K562 (cell line): ENCODE data around the gene CD300LG. TPM values are rescaled to one million over a fixed set of nuclear protein-coding genes. Genes with fewer than 3 reads are reported as not detected.

Experiments
- ATAC-seq: fragments of 200-7000 bp; cut with Tn5 transposase; 3 replicates; pipeline ENCODE4 v1.9.1; 2020; ENCODE audit warnings: moderate library complexity
- BruUV-seq: library from RNA; stranded (reverse); fragments of 400-500 nt; replicated peaks from 2 replicates; lab custom pipeline; 2021; lab: Mats Ljungman, UMichigan
- CTCF ChIA-PET: fragments of 300-600 bp; formaldehyde crosslinking; extraction: SDS; loops from one replicate; lab custom pipeline; 2021; ENCODE audit warnings: low intra/inter-chr PET ratio; lab: Yijun Ruan, JAX
- POLR2A ChIA-PET: fragments of 300-600, 350-650 bp; sonication (Branson Sonifier 250); formaldehyde crosslinking; extraction: SDS; loops from one replicate; lab custom pipeline; 2021; ENCODE audit warnings: antibody characterized with exemption, inconsistent platforms; lab: Yijun Ruan, JAX
- DNase-seq, 4 experiments: peaks; one replicate each; pipeline versions ENCODE4 v3.0.0 to v3.0.0-alpha.2; 2011 to 2018; ENCODE audit warnings: low spot score in 3 of 4, mixed read lengths in 3 of 4; ENCODE audit errors: extremely low read depth in 1 of 4
- FAIRE-seq: peaks from 2 replicates; lab custom pipeline; 2011; peaks lifted over from hg19 to GRCh38; lab: Jason Lieb, UNC
- H2AFZ ChIP-seq: 2 replicates; pipeline ENCODE4 v1.6.0; 2011; ENCODE audit warnings: low read depth, low read length, control low read depth, inconsistent platforms
- H3K27ac ChIP-seq: fragments of 200-600 bp; 3 replicates; pipeline ENCODE4 v1.8.0; 2011; ENCODE audit warnings: low read depth, mild to moderate bottlenecking, control low read depth, inconsistent platforms, low read length, moderate library complexity, mixed read lengths; ENCODE audit errors: extremely low read depth
- H3K27me3 ChIP-seq, 2 experiments: fragments of 300-600 bp in 1 of 2; 2 replicates in 1 of 2; 3 replicates in 1 of 2; pipeline versions ENCODE4 v1.6.0 to v1.8.0; 2011; ENCODE audit warnings: inconsistent platforms in 2 of 2, low read length in 2 of 2, mild to moderate bottlenecking in 1 of 2, mixed read lengths in 1 of 2, moderate library complexity in 1 of 2; ENCODE audit not compliant: control insufficient read depth in 2 of 2, insufficient read depth in 2 of 2
- H3K36me3 ChIP-seq: fragments of 300-600 bp; 3 replicates; pipeline ENCODE4 v1.8.0; 2011; ENCODE audit warnings: mild to moderate bottlenecking, low read length, inconsistent platforms; ENCODE audit not compliant: control insufficient read depth, insufficient read depth
- H3K4me1 ChIP-seq, 2 experiments: fragments of 200-600 bp in 1 of 2; replicated peaks in 1 of 2; 2 replicates in 1 of 2; 3 replicates in 1 of 2; pipeline versions ENCODE4 v1.5.1 to v1.8.0; 2011; ENCODE audit warnings: inconsistent platforms in 2 of 2, low read length in 2 of 2, mild to moderate bottlenecking in 1 of 2, mixed read lengths in 1 of 2, moderate library complexity in 1 of 2; ENCODE audit not compliant: control insufficient read depth in 2 of 2, insufficient read depth in 2 of 2
- H3K4me2 ChIP-seq: 2 replicates; pipeline ENCODE4 v1.6.1; 2011; ENCODE audit warnings: low read length, control low read depth, inconsistent platforms, mixed read lengths; ENCODE audit not compliant: insufficient read depth
- H3K4me3 ChIP-seq: fragments of 200-600 bp; sonication (generic), shearing (Covaris generic); 2 replicates; pipeline ENCODE4 v1.5.1; 2016; ENCODE audit warnings: control low read depth, inconsistent platforms
- H3K79me2 ChIP-seq: fragments of 200-600 bp; 3 replicates; pipeline ENCODE4 v1.8.0; 2011; ENCODE audit warnings: low read length, inconsistent platforms; ENCODE audit not compliant: control insufficient read depth, insufficient read depth
- H3K9ac ChIP-seq, 2 experiments: 2 replicates each; pipeline versions ENCODE4 v1.6.0 to v1.6.1; 2011; ENCODE audit warnings: low read depth in 2 of 2, low read length in 2 of 2, control low read depth in 1 of 2, inconsistent platforms in 1 of 2, mild to moderate bottlenecking in 1 of 2, mixed read lengths in 1 of 2; ENCODE audit not compliant: insufficient read depth in 1 of 2
- H3K9me1 ChIP-seq: one replicate; pipeline ENCODE4 v1.6.0; 2011; ENCODE audit warnings: inconsistent platforms, mild to moderate bottlenecking, low read length, moderate library complexity; ENCODE audit not compliant: control insufficient read depth, insufficient read depth
- H3K9me3 ChIP-seq: replicated peaks from 2 replicates; pipeline ENCODE4 v1.5.1; 2011; ENCODE audit warnings: low read depth, low read length, inconsistent platforms; ENCODE audit not compliant: control insufficient read depth, insufficient read depth
- H4K20me1 ChIP-seq: replicated peaks from 2 replicates; pipeline ENCODE4 v1.6.1; 2011; ENCODE audit warnings: low read length, inconsistent platforms, mixed read lengths; ENCODE audit not compliant: control insufficient read depth, insufficient read depth
- CTBP1 ChIP-seq: fragments of 450-650 bp; IDR thresholded peaks from 2 replicates; pipeline ENCODE4 v1.6.1; 2016; ENCODE audit warnings: borderline replicate concordance
- CTCF ChIP-seq, 3 experiments: IDR thresholded peaks in 2 of 3; conservative IDR thresholded peaks in 1 of 3; 2 replicates each; pipeline ENCODE4 v1.5.1; 2011 to 2012; ENCODE audit warnings: low read length in 3 of 3, mild to moderate bottlenecking in 3 of 3, control low read depth in 2 of 3, improper control_type of control experiment in 1 of 3, inconsistent platforms in 1 of 3, low read depth in 1 of 3, mixed read lengths in 1 of 3, moderate library complexity in 1 of 3; ENCODE audit not compliant: insufficient read depth in 2 of 3
- DACH1 ChIP-seq: fragments of 450-650 bp; IDR thresholded peaks from 2 replicates; pipeline ENCODE4 v1.6.1; 2018; ENCODE audit not compliant: partially characterized antibody
- ILF3 ChIP-seq: fragments of 450-650 bp; IDR thresholded peaks from 2 replicates; pipeline ENCODE4 v1.6.1; 2018; ENCODE audit warnings: antibody characterized with exemption, mild to moderate bottlenecking, moderate library complexity, borderline replicate concordance
- MAX ChIP-seq: sonication (generic); formaldehyde crosslinking; IDR thresholded peaks from 2 replicates; pipeline ENCODE4 v1.9.0; 2022; ENCODE audit warnings: mild to moderate bottlenecking, missing genetic modification reagents
- NFIC ChIP-seq: fragments of 450-650 bp; IDR thresholded peaks from 2 replicates; pipeline ENCODE4 v1.6.1; 2017; ENCODE audit warnings: mild to moderate bottlenecking, inconsistent platforms
- REST ChIP-seq, 2 experiments: fragments of 450-650 bp; formaldehyde crosslinking in 1 of 2; IDR thresholded peaks; 2 replicates each; pipeline versions ENCODE4 v1.4.0 to v1.6.1; 2014 to 2020; ENCODE audit warnings: mild to moderate bottlenecking in 2 of 2, borderline replicate concordance in 1 of 2, low read depth in 1 of 2
- SP1 ChIP-seq: sonication (generic); formaldehyde crosslinking; IDR thresholded peaks from 2 replicates; pipeline ENCODE4 v1.8.1; 2022; ENCODE audit warnings: mild to moderate bottlenecking, missing genetic modification reagents
- ZNF12 ChIP-seq: sonication (generic); formaldehyde crosslinking; IDR thresholded peaks from 2 replicates; pipeline ENCODE4 v1.4.0; 2020; ENCODE audit warnings: mild to moderate bottlenecking, missing genetic modification reagents
- ZNF436 ChIP-seq: fragments of 250-450, 450-650 bp; sonication (Bioruptor Pico); formaldehyde crosslinking; IDR thresholded peaks from 2 replicates; pipeline ENCODE4 v1.7.0; 2020; ENCODE audit warnings: mild to moderate bottlenecking
- WGBS: fragments of 100-300 bp; shearing (Covaris generic); methylation state at CpG from one replicate; pipeline ENCODE4 v1.1.6; 2016; ENCODE audit warnings: low coverage, mixed read lengths; ENCODE audit not compliant: insufficient coverage; ENCODE audit errors: missing lambda C conversion rate; 5-methylcytosine and 5-hydroxymethylcytosine counted together
- in situ Hi-C: fragments of 300-500 bp; cut with MboI; formaldehyde crosslinking; loops from 4 replicates; pipeline ENCODE4 v1.15.0; 2018; ENCODE audit warnings: inconsistent platforms, mixed read lengths
- intact Hi-C: fragments of 100-400 bp; cut with micrococcal nuclease; formaldehyde crosslinking; loops from 2 replicates; pipeline ENCODE4 v1.14.2; 2022
- polyA plus RNA-seq, 8 experiments: library from polyadenylated mRNA; depleted of rRNA in 4 of 8; stranded (reverse) in 5 of 8; unstranded in 3 of 8; fragments of >200 nt; fragmentation: Nextera tagmentation in 2 of 8; fragmentation: Illumina TruSeq in 1 of 8; extraction: Ambion mirVana in 2 of 8; extraction: Trizol in 1 of 8; gene quantifications; 2 replicates each; pipeline versions ENCODE4 v1.2.1 to v1.2.3, GENCODE V29; 2011 to 2014; ENCODE audit warnings: inconsistent platforms in 1 of 8, missing spikeins in 1 of 8
- total RNA-seq, 7 experiments: library from RNA; depleted of rRNA in 6 of 7; stranded (reverse); fragments of >200 nt in 6 of 7; fragmentation: Illumina TruSeq in 2 of 7; extraction: Trizol in 2 of 7; gene quantifications; 2 replicates each; pipeline versions ENCODE4 v1.2.1 to v1.2.3, GENCODE V29; 2011 to 2021; ENCODE audit warnings: low replicate concordance in 1 of 7

The CD300LG gene
- total and polyA plus RNA-seq, 9 of the 15 experiments (the other 6 are each of a cell fraction or from before 2014, with no cell fraction given): not detected

- no TSS peak for BruUV-seq
- no peak overlapping the region for H3K27ac ChIP-seq
- peak overlapping the region; percentile 46; the same call in 1 of the 2 replicates for H3K4me2 ChIP-seq
- peak overlapping the region; percentile 68; the same call in 1 of the 2 replicates for H2AFZ ChIP-seq
- no peaks in the 10 kb centered on the region for H3K36me3 ChIP-seq
- H3K4me1 ChIP-seq: peaks cover 0 to 33% of the 10 kb centered on the region in 2 experiments; a peak in 3 of 5 replicates
- no peak overlapping the region for H3K9ac ChIP-seq
- DNase-seq: peak; percentile 72 to 79 (median 76)
- POLR2A ChIA-PET: interaction anchor here (0.5 to 0.7 kb wide), 5 partner anchors 46 to 291 kb away, joined by 3 to 5 read pairs (median 4); no protein-coding TSS in a partner anchor
- no peaks in the 10 kb centered on the region for H3K79me2 ChIP-seq
- ATAC-seq: peak; percentile 75
- H3K27me3 ChIP-seq: peaks cover 4 to 17% of the 10 kb centered on the region in 2 experiments; a peak in 3 of 5 replicates
- 17% methylated on average over 19 of the region's 20 CpGs for WGBS
- H4K20me1 ChIP-seq: no peaks in the 10 kb centered on the region; the same call in 1 of the 2 replicates
- FAIRE-seq: peak; percentile 78
- CTCF ChIA-PET: interaction anchor here (0.6 to 1.4 kb wide), 2 partner anchors 45 to 330 kb away, joined by 3 read pairs; no protein-coding TSS in a partner anchor
- in situ Hi-C loops (no loop called here), intact Hi-C loops (no loop called here)
- H3K4me3 ChIP-seq: no peak overlapping the region
- H3K9me1 ChIP-seq: no peaks in the 10 kb centered on the region
- H3K9me3 ChIP-seq: no peaks in the 10 kb centered on the region
- TF ChIP-seq CTCF (IDR thresholded peaks at IDR 0.05 in 2 of 3, conservative IDR thresholded peaks at IDR 0.05 in 1 of 3; ENCODE audit: insufficient read depth in 2 of 3, low read depth in 1 of 3, low read length in 3 of 3): peak; percentile 85 to 94 (median 92)
- no peak for TF ChIP-seq ZNF12 (CRISPR knock-in tag)
- no peak for TF ChIP-seq ILF3
- no peak for TF ChIP-seq MAX (CRISPR knock-in tag)
- peak; percentile 73 for TF ChIP-seq NFIC
- TF ChIP-seq ZNF436 (CRISPR knock-in tag): no peak
- TF ChIP-seq CTBP1: 0 out of 2 replicates have a peak, but pooled peaks have one; percentile 13
- TF ChIP-seq REST (IDR thresholded peaks at IDR 0.05; ENCODE audit: borderline replicate concordance): 0 out of 2 replicates have a peak, but pooled peaks have one; percentile 24
- no peak for TF ChIP-seq REST (CRISPR knock-in tag; IDR thresholded peaks at IDR 0.05; ENCODE audit: low read depth)
- TF ChIP-seq SP1: 0 out of 2 replicates have a peak, but pooled peaks have one; percentile 31
- TF ChIP-seq DACH1: peak; percentile 14
Observed at GRCh38 chr17:43880420-43880991, 33.5 kb downstream of the CD300LG start.
